IMR-90 (cell line): Measurements from ENCODE around the gene SLC23A2.

Source experiments
- CTCF ChIP-seq: conservative IDR thresholded peaks from 2 replicates; pipeline ENCODE4 v1.5.1; 2012; ENCODE audit warnings: mild to moderate bottlenecking, low read depth, low read length, improper control_type of control experiment
- ELK1 ChIP-seq: fragments of 150-350 bp; IDR thresholded peaks from 2 replicates; pipeline ENCODE4 v1.6.1; 2016; ENCODE audit warnings: low read depth, mild to moderate bottlenecking, low read length, moderate library complexity, borderline replicate concordance
- POLR2A ChIP-seq: IDR thresholded peaks from 2 replicates; pipeline ENCODE4 v1.6.1; 2012; ENCODE audit warnings: mild to moderate bottlenecking, low read depth, low read length
- RAD21 ChIP-seq: IDR thresholded peaks from 2 replicates; pipeline ENCODE4 v1.6.1; 2012; ENCODE audit warnings: low read length, improper control_type of control experiment
- RCOR1 ChIP-seq: IDR thresholded peaks from 2 replicates; pipeline ENCODE4 v1.6.1; 2012; ENCODE audit warnings: mild to moderate bottlenecking, low read length, improper control_type of control experiment; ENCODE audit not compliant: insufficient replicate concordance

- TF ChIP-seq CTCF (no peak), POLR2A (no peak), RAD21 (no peak), ELK1 (no peak), RCOR1 (no peak)
These were observed 171.6 kb downstream of the SLC23A2 start for GRCh38 chr20:4829514-4830215.
